ENCODE results near the gene TTC7B.

The TTC7B gene

DNA sequence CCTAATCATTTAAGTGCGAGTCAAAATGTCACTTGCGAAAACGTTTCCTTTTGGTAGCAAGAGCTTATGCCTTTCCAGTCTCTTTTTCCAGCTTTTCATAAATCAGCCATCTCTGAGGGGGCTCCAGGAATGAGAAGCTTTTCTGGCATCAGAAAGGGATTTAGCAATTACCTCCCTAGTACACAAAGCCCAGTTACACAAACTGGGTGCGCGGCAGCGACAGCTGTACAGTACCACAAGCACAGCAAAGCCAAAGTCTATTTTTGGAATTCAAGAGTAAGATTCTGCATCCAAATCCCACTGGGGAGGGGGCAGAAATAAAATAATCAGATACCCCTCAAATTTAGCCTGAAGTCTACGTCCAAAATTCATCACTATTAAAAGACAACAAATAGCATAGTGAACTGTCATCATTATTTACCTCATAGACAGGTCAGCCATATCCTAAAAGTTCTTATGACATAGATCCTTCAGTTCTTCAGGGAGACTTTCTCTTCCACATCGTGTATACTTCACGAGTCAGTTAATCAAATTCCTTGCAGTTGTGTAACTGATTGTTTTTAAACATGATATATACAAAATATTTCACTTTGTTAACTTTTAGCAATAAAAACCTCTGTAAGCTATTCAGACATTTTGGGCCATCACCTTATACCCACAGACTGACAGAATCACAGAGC lies 150.8 kb downstream of the TTC7B start:
- DNase-seq, result no peak

DNA sequence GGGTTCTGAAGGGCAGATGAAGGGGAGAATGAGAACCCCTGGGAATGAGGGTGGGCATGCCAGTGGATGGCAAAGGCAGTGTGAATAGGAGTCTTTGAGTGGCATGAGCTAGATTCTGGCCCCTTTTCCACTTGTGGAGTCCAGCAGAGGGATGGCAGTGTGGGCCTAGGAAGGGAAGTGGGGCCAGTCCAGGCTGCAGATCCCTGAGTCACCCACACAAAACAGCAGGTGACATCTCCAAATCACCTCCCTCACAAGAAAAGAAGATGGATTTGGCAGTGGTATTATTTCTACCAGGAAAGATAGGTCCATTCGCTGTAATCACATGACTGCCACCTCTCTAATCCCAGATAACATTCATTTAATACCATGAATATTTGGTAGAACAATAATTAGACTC lies 151.3 kb downstream of the TTC7B start:
- no peak for DNase-seq

DNA sequence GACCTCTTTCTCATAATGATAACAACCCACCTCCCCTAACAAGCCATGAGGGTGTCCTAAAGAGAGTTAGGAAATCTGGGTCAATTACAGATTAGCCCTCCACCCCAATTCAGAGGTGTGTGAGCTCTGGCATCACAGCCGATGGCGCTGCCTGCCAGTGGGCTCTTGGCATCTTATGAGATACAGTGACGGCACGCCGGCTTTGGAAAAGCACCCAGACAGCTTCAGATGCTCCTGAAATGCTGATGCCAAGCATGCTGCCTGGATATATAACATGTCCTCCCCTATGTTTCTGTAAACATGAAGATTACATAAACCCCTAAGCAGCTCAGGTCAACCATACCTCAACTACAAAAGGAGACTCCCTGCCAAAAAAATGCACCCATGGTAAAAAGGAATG lies 152.6 kb downstream of the TTC7B start:
- DNase-seq, result no peak

DNA sequence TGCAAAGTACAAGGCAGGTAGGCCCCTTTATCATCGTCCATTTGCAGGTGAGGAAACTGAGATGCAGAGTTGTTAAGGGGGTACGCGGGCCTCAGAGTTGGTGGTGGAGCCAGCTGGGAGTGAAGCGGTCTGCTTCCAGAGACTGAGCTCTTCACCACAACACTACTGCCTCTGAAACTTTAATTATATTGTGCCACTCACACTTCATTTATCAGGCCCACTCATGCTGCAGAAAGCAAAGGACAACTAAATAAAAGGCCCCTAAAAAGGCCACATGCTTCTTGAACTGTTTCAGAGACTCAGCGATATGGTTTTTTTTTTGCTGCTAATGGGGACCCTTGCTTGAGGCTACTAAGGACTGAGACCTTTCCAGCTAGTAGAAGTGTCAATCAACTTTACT lies 153.1 kb downstream of the TTC7B start:
- DNase-seq, result no peak

GRCh38 chr14:90661866-90662265 lies 154.4 kb downstream of the TTC7B start:
- DNase-seq, result no peak

GRCh38 chr14:90660865-90661570 lies 155.2 kb downstream of the TTC7B start:
- DNase-seq, result no peak

DNA sequence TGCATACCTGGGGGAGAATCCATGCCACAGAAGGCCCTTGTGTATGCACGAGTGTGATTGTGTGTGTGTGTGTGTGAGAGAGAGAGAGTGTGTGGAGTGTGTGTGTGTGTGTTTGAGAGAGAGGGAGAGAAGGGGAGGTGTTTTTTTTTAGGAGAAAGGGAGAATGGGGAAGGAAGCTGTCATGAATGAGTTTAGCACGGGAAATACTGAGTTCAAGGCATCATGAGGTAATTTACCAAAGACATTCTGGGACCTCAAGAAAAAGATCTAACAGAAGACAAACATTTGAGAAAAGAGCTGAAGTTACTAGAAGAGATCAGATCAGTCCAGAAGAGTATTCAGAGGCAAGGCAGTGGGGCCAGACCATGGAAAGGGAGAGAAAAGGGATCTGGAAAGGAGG lies 157.1 kb downstream of the TTC7B start:
- no peak for DNase-seq

DNA sequence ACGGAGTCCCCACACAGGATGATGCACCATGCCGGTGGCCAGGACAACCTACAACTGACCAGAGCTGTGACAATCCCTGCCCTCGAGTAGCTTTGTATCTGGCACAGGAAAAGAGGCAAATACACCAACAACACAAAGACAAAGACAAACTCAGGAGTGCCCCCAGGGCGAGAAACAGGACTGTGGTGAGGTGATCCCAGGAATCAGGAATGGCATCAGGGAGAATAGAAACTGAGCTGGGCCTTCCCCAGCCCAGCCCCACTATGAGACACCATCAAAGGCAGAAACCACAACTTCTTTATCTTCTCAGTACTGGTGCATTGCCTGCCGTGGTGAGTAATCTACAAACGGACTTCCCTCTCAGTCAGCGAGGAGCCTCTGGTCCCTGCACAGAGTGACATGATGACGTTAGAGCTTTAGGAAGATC lies 157.7 kb downstream of the TTC7B start:
- peak; percentile 59 to 64 for DNase-seq

DNA sequence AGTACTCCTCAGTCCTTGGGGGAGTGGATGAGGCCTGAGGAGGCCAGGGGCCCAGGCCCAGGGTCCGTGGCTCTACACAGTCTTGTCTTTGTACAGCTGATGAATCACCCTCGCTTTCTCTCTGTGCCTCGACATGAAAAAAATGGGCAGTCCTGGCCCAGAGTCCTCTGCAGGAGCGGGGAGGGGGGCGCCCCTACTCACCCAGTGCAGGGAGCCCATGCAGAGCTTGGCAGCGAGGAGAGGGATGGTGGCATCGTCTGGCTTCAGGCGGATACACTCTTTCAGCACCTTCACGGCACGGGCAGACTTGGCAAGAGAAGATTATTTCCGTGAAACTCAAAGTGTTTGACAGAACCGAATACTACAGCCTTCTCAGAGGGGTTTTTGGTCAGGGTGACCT lies 159.3 kb downstream of the TTC7B start:
- no peak for DNase-seq

- DNase-seq, result no peak
These were observed 160.4 kb downstream of the TTC7B start for GRCh38 chr14:90655829-90656228.

DNA sequence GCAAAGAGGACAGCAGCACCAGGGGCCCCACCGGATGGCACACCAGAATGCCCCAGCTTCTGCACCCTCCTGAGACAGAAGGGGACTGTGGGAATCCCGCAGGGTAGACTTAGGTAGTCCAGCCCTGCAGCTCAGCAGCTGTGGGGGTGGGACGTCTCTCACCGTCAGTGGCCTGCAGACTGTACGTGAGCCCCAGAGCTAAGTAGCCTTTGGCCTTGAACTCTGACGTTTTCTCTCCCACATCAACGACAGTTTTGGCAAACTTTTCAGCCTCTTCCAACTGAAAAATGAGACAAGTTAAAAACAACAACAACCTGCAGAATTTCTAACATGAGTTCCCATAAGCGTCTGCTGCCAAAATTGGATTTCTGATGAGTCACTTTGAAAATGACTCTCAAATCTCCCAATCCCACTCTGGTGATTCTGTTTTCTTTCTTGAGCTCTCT lies 161.4 kb downstream of the TTC7B start:
- DNase-seq, result no peak

DNA sequence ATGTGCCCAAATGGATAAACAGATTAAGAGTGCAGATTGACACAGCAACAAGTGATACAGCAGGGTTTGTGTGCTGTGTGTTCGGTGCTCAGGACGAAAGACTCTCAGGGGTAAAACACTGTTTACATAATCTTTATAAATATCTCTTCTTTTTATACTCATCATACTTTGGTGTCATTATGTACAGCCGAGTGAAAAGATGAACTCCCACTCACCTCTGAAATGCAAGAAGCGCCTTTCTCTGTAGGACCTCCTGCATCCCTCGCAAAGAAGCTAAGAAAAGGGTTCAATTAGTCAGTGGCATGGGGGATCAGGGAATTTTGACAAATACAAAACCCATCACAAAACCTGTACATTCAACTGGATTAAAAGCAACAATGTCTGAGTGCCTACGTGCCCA lies 163.6 kb downstream of the TTC7B start:
- DNase-seq, result no peak

- DNase-seq, result no peak
These were observed 164.2 kb downstream of the TTC7B start for GRCh38 chr14:90651976-90652560.

GRCh38 chr14:90651271-90651804 lies 164.9 kb downstream of the TTC7B start:
- no peak for DNase-seq

DNA sequence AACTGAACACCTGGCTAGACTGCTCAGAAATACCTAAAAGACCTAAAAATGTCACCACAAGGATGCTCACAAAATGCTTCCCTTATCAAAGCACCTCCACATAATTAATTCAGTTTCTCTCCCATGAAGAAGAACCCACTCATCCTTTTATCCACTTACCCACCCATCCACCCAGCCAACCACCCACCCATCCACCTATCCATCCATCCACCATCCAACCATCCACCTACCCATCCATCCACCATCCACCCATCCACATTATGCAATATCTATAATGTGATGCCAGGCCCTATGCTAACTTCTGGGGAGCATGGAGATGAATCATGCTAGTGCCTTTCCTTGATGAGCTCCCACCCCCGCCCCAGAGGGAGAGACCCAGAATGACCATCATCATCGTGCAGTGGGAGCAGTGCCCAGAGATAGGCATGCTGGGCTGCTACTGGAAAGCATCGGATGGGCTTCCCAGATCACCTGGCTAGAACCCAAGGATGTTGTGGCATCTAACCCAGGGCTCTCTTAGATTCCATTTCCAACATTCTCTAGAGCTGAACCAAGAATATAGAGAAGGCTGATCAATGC lies 166.6 kb downstream of the TTC7B start:
- DNase-seq, result no peak

GRCh38 chr14:90649083-90649482 lies 167.1 kb downstream of the TTC7B start:
- no peak for DNase-seq

- no peak for DNase-seq
These were observed 167.8 kb downstream of the TTC7B start for GRCh38 chr14:90648421-90648820.

- no peak for DNase-seq
These were observed 168.7 kb downstream of the TTC7B start for GRCh38 chr14:90647473-90648005.

DNA sequence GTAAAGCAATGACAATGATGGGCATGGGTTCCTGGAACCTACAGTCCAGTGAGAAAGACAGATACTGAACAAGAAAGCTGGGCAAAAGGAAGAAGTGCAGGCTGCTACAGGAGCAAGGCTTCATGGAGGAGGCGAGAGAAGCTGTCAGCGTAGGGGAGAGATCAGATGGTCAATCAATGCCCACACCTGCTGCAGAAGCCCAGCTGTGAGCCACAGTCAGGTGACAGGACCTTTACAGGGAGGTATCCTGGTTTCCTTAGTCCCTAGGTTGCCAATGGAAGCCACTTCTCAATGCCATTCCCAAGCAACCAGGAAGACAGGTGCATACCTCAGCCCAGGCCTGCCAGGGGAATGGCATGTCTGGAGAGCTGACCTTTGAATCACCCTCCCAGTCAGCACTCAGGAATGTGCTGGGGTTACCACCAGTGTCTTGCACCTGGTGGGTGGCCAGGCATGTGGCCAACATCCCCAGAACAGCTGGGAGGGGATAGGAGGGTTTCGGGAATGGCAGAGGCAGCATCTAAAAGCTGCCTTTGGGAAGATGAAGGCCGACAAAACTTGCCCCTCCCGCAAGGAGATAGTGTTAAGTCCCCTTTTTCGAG lies 170.3 kb downstream of the TTC7B start:
- DNase-seq, result no peak

DNA sequence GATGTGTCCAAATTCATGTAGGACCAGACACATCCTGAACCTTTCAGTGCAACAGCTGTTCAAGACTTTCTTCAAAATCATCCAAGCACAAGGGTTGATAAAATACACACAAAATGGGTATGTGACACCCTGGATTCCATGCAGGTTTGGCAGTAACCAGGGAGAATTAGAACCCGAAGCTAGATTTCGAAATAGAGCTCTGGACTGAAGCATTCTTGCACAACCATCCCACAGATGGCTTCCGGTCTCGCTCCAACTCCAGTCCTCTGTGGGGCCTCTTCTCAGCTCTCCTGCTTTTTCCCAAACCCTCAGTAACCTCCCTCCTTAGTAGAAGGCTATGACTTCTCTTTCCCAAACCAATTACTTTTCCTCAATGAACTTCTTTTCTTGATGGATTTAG lies 171.3 kb downstream of the TTC7B start:
- DNase-seq, result peak; percentile 76 to 79

DNA sequence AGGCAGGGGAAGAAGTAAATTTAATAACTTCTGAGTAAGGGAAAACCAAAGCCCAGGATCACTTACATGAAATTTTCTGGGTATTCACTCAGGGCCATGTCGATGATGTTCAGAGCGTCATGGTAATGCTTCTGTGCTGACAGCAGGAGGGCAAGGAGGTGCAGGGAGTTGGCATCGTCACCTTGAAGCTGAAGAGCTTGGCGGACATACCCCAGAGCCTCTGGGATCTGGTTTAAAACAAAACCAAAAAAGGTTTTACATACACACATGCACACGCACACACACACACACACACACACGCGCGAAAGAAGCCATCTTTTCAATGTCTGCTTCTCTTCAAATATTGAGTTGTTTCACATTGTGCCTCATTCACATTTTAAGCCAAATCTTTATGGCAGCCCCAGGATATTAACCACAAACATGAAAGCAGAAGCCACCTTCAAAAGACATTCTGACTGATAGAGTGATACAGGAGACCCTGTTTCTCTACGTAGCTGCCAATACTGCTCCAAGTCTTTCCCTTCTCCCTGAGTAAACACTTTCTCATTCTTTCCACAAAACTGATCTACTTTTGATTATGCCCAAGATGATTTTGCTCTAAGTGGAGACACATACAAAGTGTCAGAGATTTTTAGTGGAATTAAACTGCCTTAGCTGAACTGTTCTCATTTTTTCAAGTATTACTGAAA lies 172.1 kb downstream of the TTC7B start:
- DNase-seq, result no peak

GRCh38 chr14:90642244-90642717 lies 173.9 kb downstream of the TTC7B start:
- no peak for DNase-seq
